HCEC 1CT (cell line): ENCODE data around the gene ARID1B.

ENCODE experiments used
- DNase-seq: peaks from one replicate; pipeline ENCODE4 v3.0.0-alpha.2; 2017

ARID1B gene

GRCh38 chr6:157091243-157091642 is 314.1 kb downstream of the ARID1B start:
- no peak for DNase-seq

- DNase-seq, result no peak
These were observed 314.8 kb downstream of the ARID1B start for GRCh38 chr6:157091856-157092460.

DNA sequence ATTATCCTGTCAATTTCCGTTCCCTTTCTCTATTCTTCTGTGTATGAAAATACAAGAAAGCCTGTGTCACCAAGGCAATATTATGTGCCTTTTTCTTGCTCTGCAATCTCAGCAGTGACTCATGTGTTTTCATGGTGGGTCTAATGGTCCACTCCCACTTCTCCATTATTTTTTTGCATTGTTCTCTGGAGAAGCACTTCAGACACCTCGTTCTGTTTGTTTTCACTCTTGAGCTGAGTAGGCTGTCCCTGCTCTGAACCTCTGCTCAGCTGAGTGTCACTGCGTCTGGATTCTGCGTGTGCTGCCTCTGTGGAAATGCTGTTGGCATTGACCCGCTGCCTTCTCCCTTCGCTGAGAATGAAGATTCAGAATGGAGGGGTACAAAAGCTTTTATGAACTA is 315.6 kb downstream of the ARID1B start:
- no peak for DNase-seq

GRCh38 chr6:157093536-157093935 is 316.4 kb downstream of the ARID1B start:
- DNase-seq, result no peak

- DNase-seq, result no peak
These were observed 316.9 kb downstream of the ARID1B start for GRCh38 chr6:157094038-157094437.

DNA sequence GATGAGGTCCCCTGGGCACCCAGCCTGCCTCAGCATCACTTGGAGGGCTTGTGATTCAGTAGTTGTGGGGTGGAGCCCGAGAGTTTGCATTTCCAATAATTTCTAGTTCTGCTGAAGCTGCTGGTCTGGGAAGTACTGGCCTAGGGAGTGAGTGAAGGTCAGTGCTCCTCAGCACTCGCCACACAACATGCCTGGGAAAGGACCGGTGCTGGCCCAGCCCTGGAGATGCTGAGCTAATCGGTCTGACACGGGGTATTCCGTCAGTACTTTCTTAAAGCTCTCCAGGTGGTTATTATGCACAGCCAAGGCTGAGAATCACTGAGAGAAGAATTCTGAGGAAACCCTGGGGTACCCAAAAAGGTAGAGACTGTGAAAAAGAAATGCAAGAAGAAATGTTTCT is 317.9 kb downstream of the ARID1B start:
- no peak for DNase-seq

GRCh38 chr6:157095569-157095968 is 318.4 kb downstream of the ARID1B start:
- DNase-seq, result no peak

DNA sequence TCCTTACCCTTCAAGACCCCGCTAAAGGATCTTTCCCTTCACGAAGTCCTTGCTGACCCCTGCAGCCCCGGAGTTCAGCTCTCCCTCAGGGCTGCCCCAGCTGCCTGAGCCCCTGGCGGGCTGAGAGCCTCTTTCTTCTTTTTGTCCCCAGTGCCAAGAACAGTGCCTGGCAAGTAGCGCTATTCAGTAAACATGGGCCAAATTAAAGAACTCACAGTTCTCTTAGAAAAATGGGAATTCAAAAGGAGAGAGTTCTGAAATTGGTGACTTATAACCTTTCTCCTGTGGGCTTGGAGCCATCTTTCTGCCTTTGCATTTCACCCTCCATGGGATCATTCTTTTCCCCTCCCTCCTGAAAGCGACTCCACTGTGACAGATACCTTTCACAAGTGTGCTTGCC is 318.9 kb downstream of the ARID1B start:
- DNase-seq, result no peak

- DNase-seq, result no peak
These were observed 319.3 kb downstream of the ARID1B start for GRCh38 chr6:157096522-157096921.

- DNase-seq, result no peak
These were observed 320.2 kb downstream of the ARID1B start for GRCh38 chr6:157097255-157097955.

DNA sequence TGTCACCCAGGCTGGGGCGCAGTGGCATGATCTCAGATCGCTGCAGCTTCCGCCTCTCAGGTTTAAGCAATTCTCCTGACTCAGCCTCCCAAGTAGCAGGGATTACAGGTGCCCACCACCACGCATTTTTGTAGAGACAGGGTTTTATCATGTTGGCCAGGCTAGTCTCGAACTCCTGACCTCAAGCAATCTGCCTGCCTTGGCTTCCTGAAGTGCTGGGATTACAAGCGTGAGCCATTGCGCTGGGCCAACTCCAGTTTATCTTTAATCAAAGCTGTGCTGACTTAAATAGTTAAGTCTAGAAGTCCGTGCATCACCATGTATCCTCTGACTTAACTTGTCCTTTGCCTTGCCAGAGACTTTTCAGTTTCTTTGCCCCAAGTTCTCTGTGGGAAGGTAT is 321.8 kb downstream of the ARID1B start:
- no peak for DNase-seq

GRCh38 chr6:157099912-157100593 is 322.9 kb downstream of the ARID1B start:
- DNase-seq, result no peak

DNA sequence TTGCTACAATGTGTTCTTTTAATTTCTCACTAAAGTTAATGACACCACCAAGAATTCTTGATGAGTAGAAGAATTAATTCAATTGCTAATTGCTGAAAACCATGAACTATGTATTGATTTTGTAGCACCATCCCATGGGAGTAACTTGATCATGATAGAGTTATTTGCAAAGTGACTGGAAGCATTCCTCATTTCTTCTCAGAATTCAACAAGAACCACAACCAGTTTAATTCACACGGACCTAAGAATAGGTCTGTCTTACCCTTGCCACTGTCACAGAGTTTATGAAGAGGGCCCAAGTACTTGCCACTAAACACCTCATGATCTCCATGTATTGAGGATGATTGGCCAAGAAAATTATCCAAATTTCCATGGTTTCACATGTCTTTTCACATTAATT is 324.0 kb downstream of the ARID1B start:
- no peak for DNase-seq

DNA sequence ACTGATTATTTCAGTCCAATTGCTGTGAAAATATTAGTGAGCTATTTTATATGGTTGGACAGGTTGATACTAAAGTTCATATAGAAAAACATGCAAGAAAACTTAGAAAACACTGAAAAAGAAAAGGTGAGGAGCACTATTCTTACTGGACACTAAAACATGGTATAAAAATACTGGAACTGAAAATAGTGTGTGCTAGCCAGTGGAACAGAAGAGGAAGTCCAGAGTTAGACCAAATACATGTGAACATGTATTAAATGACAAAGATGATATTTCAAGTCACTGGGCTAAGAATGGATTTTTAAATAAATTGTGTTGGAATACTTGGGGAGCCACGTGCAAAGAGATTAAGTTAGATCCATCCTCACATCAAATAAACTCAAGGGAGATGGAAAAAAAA is 327.6 kb downstream of the ARID1B start:
- DNase-seq, result no peak

- peak; percentile 61 for DNase-seq
These were observed 329.3 kb downstream of the ARID1B start for GRCh38 chr6:157106487-157106886.

DNA sequence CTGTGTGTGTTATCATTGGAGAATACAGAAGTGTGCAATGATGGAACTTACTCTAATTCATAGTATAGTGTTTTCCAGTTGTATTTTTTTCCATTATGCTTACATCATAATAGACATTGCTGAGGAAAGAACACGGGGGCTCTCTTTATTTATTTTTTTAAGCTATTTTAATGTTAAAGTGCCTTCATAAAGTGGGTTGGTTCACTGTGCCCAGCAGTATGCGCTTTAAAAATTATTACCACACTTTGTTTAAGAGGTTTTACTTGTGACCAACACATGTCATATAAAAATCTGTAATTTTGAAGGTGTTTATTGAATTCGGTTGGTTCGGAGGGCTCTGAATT is 330.4 kb downstream of the ARID1B start:
- no peak for DNase-seq

GRCh38 chr6:157107915-157108651 is 330.9 kb downstream of the ARID1B start:
- DNase-seq, result peak; percentile 88

DNA sequence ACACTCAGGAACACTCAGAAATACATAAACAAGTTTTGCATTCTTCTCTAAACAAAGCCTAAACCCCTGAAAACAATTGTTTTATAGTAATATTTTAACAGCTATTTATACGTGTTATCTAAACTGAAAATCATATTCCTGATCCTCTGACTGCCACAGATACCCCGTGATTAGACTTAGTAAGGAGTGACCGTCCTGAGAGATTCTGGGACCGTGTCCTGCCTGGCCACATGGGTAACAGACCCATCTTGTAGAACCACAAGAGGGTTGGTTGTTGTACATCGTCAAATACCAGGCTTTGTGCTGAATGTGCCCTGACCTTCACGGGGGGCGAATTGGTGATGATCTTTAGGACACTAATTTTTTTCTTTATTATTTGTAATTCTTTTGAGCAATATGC is 331.7 kb downstream of the ARID1B start:
- DNase-seq, result no peak

DNA sequence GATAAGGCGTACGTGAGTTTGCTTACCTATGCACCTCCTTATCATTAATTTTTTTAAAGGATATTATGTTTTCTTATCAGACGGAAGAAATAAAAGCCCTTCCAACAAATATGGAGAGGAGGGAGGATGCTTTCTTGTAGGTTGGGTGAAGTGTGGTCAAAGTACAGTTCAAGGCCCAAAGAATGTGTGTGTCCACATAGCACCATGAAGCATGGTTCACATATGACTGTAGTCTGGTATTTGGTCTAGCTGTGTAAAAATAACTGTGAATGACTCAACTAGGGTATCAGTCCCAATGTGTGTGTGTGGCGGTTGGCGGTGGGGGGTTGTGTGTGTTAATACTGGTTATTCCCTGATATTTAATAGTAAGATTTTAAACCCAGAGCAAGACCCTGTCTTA is 333.4 kb downstream of the ARID1B start:
- peak; percentile 48 for DNase-seq

- DNase-seq, result no peak
These were observed 336.2 kb downstream of the ARID1B start for GRCh38 chr6:157113389-157113788.

DNA sequence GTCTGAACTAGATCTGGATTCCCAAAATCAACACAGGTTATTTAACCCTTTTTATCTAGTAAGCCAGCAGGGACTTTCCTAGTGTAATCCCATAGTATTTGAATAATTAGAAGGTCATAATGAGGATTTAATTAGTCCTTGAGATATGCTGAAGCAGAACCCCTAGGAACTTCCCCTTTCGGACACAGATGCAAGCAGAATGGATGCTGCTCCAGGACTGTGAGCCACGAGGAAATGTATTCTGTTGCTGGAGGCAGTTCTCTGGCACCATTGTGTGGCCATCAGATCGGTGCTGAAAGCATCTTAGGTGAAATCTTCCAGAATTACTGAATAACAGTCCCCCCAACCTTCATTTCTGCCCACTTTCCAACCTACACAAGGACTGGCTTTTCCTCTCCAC is 339.2 kb downstream of the ARID1B start:
- DNase-seq, result no peak

DNA sequence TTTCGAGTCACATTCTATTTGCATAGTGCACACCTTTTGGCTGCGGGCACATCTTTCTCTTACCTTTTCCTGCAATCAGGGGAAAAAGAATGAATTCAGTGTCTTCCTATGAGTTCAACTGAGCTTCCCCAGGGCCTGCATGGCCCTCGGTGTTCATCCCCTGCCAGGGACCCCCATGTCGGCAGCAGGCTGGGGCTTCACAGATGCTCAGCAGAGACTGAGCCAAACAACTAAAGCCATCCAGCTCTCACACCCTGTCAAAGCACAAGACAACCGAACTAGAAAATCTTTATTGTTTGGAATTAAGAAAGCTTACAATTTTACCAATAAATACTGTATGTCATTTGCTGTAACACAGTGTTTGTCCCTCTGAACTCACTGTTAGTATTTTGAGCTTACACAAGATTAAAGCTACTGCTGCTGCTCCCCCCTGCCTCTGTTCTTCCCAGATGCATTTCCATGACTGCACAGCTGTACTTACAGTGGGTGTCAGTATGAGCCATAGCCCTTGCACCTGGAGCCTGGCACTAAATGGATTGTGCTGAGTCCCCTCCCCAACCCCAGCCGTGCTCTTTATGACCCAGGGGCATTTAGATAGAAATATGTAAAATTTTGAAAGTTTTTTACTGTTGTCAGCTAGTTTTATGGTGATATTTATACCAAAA is 340.4 kb downstream of the ARID1B start:
- no peak for DNase-seq

- DNase-seq, result no peak
These were observed 342.4 kb downstream of the ARID1B start for GRCh38 chr6:157119502-157120027.
